ENCODE measurements around the gene VTN.

VTN gene

DNA sequence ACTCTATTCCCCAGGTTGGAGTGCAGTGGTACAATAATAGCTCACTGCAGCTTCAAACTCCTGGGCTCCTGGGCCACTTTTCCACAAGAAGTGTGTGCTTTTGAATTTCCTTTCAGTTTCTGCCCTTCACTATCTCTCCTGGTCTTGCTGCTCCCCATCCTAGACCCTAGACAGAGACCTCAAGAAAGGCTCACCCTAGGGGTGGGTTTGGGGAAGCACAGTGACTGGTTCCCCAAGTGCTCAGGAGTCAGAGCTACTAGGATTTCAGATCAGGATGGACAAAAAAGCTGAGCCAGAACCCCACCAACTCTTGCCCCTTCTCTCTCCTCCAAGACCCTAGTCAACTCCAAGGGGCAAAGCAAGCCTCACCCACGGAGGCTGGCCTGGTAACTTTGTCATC, 3.5 kb downstream of the VTN start:
- H3K79me2 ChIP-seq (ENCODE audit: insufficient read depth, low read length), result no peaks in the 10 kb centered on the region
- TF ChIP-seq, protein P1, sequence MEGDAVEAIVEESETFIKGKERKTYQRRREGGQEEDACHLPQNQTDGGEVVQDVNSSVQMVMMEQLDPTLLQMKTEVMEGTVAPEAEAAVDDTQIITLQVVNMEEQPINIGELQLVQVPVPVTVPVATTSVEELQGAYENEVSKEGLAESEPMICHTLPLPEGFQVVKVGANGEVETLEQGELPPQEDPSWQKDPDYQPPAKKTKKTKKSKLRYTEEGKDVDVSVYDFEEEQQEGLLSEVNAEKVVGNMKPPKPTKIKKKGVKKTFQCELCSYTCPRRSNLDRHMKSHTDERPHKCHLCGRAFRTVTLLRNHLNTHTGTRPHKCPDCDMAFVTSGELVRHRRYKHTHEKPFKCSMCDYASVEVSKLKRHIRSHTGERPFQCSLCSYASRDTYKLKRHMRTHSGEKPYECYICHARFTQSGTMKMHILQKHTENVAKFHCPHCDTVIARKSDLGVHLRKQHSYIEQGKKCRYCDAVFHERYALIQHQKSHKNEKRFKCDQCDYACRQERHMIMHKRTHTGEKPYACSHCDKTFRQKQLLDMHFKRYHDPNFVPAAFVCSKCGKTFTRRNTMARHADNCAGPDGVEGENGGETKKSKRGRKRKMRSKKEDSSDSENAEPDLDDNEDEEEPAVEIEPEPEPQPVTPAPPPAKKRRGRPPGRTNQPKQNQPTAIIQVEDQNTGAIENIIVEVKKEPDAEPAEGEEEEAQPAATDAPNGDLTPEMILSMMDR (IDR thresholded peaks at IDR 0.05; ENCODE audit: low read length), result no peak
- no peak for TF ChIP-seq EZH2 (IDR thresholded peaks at IDR 0.05; ENCODE audit: borderline replicate concordance, low read length)
- H3K9me2 ChIP-seq (ENCODE audit: low read depth, low read length), result no peaks in the 10 kb centered on the region
- no peaks in the 10 kb centered on the region for H3K4me1 ChIP-seq (ENCODE audit: insufficient read depth, low read length, severe bottlenecking)
- no peaks in the 10 kb centered on the region; the same call in 1 of the 2 replicates for H3F3A ChIP-seq (ENCODE audit: insufficient read depth, low read length)
- no peak overlapping the region for H3K4me3 ChIP-seq (ENCODE audit: low read depth, low read length, poor library complexity, severe bottlenecking)
- no peaks in the 10 kb centered on the region for H3K27me3 ChIP-seq (ENCODE audit: insufficient read depth, low read length)
- no peak overlapping the region for H3K4me2 ChIP-seq (ENCODE audit: low read length)
- no peaks in the 10 kb centered on the region for H4K20me1 ChIP-seq (ENCODE audit: insufficient read depth, low read length)
- H2AFZ ChIP-seq (ENCODE audit: low read length), result no peak overlapping the region
- H3K9me3 ChIP-seq (ENCODE audit: low read length), result no peaks in the 10 kb centered on the region
- peaks cover 18% of the 10 kb centered on the region; the same call in 1 of the 2 replicates for H3K36me3 ChIP-seq (ENCODE audit: insufficient read depth, low read length)
- H3K9ac ChIP-seq (ENCODE audit: low read length), result no peak overlapping the region
- H3K27ac ChIP-seq (ENCODE audit: low read depth, low read length, poor library complexity, severe bottlenecking), result no peak overlapping the region

DNA sequence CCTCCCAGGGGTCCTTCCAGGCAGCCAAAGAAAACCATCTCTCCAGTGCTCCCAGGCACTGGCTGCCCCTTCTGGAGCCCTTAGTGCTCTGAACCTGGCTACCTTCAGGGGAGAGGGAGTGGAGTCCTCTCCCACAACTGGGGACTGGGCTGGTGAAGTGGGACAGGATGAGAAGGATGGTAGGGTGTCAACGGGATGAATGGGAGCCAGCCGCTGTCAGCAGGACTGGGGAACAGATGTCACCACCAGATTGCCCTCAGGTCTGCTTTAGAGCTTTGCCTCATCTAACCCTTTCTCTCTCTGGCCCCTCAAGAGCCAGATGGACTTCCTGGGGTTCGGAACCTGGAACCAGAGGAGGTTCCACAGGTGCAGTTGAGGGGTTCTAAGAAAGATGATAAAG, 4.6 kb downstream of the VTN start:
- no peaks in the 10 kb centered on the region for H3K27me3 ChIP-seq (ENCODE audit: insufficient read depth, low read length)
- H3K9me2 ChIP-seq (ENCODE audit: low read depth, low read length), result no peaks in the 10 kb centered on the region
- no peak for TF ChIP-seq EZH2 (IDR thresholded peaks at IDR 0.05; ENCODE audit: borderline replicate concordance, low read length)
- TF ChIP-seq, protein P1 (IDR thresholded peaks at IDR 0.05; ENCODE audit: low read length), result no peak
- H3K9ac ChIP-seq (ENCODE audit: low read length), result no peak overlapping the region
- H3K36me3 ChIP-seq (ENCODE audit: insufficient read depth, low read length), result peaks cover 29% of the 10 kb centered on the region
- H3K4me3 ChIP-seq (ENCODE audit: low read depth, low read length, poor library complexity, severe bottlenecking), result no peak overlapping the region
- H3F3A ChIP-seq (ENCODE audit: insufficient read depth, low read length), result no peaks in the 10 kb centered on the region; the same call in 1 of the 2 replicates
- H3K79me2 ChIP-seq (ENCODE audit: insufficient read depth, low read length), result no peaks in the 10 kb centered on the region
- H3K4me2 ChIP-seq (ENCODE audit: low read length), result no peak overlapping the region
- no peaks in the 10 kb centered on the region for H4K20me1 ChIP-seq (ENCODE audit: insufficient read depth, low read length)
- H2AFZ ChIP-seq (ENCODE audit: low read length), result no peak overlapping the region
- no peak overlapping the region for H3K27ac ChIP-seq (ENCODE audit: low read depth, low read length, poor library complexity, severe bottlenecking)
- H3K9me3 ChIP-seq (ENCODE audit: low read length), result no peaks in the 10 kb centered on the region
- no peaks in the 10 kb centered on the region for H3K4me1 ChIP-seq (ENCODE audit: insufficient read depth, low read length, severe bottlenecking)

DNA sequence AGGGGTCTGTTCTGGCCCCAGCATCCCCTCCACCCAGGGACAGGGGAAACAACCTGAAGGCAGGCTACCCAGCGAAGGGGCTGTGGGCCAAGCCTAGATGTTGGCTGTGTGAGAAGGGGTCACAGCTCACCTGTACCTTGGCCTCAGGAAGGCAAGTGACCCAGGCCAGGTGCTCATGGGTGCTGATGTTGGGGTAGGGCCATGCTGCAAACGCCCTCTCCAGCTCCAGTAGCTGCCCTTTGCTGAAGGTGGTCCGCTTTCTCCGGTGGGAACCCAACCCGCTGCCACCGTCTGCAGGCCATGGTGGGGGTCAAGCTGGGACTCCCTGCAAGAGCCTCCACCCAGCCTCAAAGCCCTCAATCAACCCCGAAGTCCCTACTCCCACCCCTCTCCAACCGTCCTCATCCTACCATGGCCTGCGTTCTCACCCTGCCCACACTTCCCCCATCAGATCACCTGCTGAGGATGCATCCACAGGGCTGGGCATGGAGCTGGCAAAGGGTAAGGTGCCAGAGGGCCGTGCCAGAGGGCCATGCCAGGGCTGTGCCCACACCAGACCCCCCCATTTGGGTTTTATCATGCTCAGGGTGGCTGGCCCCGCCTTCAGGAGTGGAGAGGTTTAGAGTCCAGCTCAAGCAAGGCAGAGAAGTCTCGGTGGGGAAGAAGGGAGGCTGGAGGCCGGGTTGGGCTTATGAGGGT, 5.3 kb downstream of the VTN start, which contains the start of gene SEBOX:
Gene SEBOX, minus strand, starts transcription at position 535 of the 699 bp plus-strand sequence. Its CDS starts 48 bp downstream, at position 487.
- H3K79me2 ChIP-seq (ENCODE audit: insufficient read depth, low read length), result no peaks in the 10 kb centered on the region
- H3K4me3 ChIP-seq (ENCODE audit: low read depth, low read length, poor library complexity, severe bottlenecking), result no peak within 1 kb of the TSS
- H3K9ac ChIP-seq (ENCODE audit: low read length), result no peak within 1 kb of the TSS
- H4K20me1 ChIP-seq (ENCODE audit: insufficient read depth, low read length), result no peaks in the 10 kb centered on the region
- no peak within 1 kb of the TSS for H3K4me2 ChIP-seq (ENCODE audit: low read length)
- no peak within 1 kb of the TSS for H2AFZ ChIP-seq (ENCODE audit: low read length)
- TF ChIP-seq, protein P1 (IDR thresholded peaks at IDR 0.05; ENCODE audit: low read length), result no peak
- no peak for TF ChIP-seq EZH2 (IDR thresholded peaks at IDR 0.05; ENCODE audit: borderline replicate concordance, low read length)
- H3K36me3 ChIP-seq (ENCODE audit: insufficient read depth, low read length), result peaks cover 35% of the 10 kb centered on the region
- no peaks in the 10 kb centered on the region for H3F3A ChIP-seq (ENCODE audit: insufficient read depth, low read length)
- H3K4me1 ChIP-seq (ENCODE audit: insufficient read depth, low read length, severe bottlenecking), result no peaks in the 10 kb centered on the region
- no peak within 1 kb of the TSS for H3K27ac ChIP-seq (ENCODE audit: low read depth, low read length, poor library complexity, severe bottlenecking)
- no peaks in the 10 kb centered on the region for H3K9me2 ChIP-seq (ENCODE audit: low read depth, low read length)
- H3K27me3 ChIP-seq (ENCODE audit: insufficient read depth, low read length), result no peaks in the 10 kb centered on the region
- H3K9me3 ChIP-seq (ENCODE audit: low read length), result no peaks in the 10 kb centered on the region

Measured in OCI-LY1 (cell line).